OCI-LY3 (cell line): ENCODE measurements around the gene ZNF366.

Experiments used
- EZH2phosphoT487 ChIP-seq: fragments of 200-600 bp; shearing (Covaris generic); IDR thresholded peaks from 2 replicates; pipeline ENCODE4 v1.6.1; 2018; ENCODE audit warnings: antibody characterized with exemption, mixed run types, low read depth
- TF ChIP-seq, protein P1 (sequence below): fragments of 200-600, 300-600 bp; sonication (generic); IDR thresholded peaks from 2 replicates; pipeline ENCODE4 v1.5.1; 2014; ENCODE audit warnings: antibody characterized with exemption, low read length, low read depth

DNA sequence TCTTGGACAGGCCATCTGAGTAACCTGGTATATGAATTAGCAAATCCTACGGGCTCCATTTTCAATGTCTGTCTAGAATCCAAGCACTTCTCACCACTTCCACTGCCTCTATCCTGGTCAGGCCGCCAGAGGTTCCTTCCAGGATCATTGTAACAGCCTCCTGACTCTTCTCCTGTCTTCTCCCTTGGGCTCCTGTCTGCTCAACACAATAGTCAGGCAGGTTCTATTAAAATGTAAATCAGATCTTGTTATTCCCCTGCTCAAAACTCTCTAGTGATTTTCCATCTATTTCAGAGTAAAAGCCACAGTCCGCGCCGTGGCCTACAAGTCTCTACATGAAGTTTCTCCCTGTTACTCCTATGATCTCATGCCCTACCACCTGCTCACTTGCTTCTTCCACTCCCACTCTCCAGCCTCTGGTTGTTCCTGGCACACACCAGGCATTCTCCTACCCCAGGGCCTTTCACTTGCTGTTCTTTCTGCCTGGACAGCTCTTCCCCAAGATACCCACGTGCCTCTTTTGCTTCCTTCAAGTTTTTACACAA lies 21.7 kb downstream of the ZNF366 start:
- TF ChIP-seq, protein P1, sequence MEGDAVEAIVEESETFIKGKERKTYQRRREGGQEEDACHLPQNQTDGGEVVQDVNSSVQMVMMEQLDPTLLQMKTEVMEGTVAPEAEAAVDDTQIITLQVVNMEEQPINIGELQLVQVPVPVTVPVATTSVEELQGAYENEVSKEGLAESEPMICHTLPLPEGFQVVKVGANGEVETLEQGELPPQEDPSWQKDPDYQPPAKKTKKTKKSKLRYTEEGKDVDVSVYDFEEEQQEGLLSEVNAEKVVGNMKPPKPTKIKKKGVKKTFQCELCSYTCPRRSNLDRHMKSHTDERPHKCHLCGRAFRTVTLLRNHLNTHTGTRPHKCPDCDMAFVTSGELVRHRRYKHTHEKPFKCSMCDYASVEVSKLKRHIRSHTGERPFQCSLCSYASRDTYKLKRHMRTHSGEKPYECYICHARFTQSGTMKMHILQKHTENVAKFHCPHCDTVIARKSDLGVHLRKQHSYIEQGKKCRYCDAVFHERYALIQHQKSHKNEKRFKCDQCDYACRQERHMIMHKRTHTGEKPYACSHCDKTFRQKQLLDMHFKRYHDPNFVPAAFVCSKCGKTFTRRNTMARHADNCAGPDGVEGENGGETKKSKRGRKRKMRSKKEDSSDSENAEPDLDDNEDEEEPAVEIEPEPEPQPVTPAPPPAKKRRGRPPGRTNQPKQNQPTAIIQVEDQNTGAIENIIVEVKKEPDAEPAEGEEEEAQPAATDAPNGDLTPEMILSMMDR: no peak
- TF ChIP-seq EZH2phosphoT487: no peak
